Neural progenitor cell (in vitro differentiated cells): ENCODE data around the gene DGCR6L.
"Not testable (repeated sequence)": the region's sequence is repeated elsewhere in the genome, so short reads cannot be mapped to it uniquely, and the experiment has no call there.

ENCODE experiments used
- CTCF ChIP-seq: fragments of 200-600 bp; sonication (generic); IDR thresholded peaks from 2 replicates; pipeline ENCODE4 v1.5.1; 2017; ENCODE audit warnings: antibody characterized with exemption, mild to moderate bottlenecking
- EZH2 ChIP-seq: fragments of 200-600 bp; sonication (generic); IDR thresholded peaks from 2 replicates; pipeline ENCODE4 v1.6.1; 2017; ENCODE audit warnings: antibody characterized with exemption, mild to moderate bottlenecking, moderate library complexity
- EZH2phosphoT487 ChIP-seq: fragments of 200-600 bp; sonication (generic); IDR thresholded peaks from 2 replicates; pipeline ENCODE4 v1.6.1; 2017; ENCODE audit warnings: antibody characterized with exemption

- TF ChIP-seq CTCF, EZH2, EZH2phosphoT487: not testable (repeated sequence)
Observed at GRCh38 chr22:20366841-20367240, 47.0 kb upstream of the DGCR6L start.
